ENCODE results near the gene SH2B3.
"Not testable (repeated sequence)": the region's sequence is repeated elsewhere in the genome, so short reads cannot be mapped to it uniquely, and the experiment has no call there.

The SH2B3 gene

DNA sequence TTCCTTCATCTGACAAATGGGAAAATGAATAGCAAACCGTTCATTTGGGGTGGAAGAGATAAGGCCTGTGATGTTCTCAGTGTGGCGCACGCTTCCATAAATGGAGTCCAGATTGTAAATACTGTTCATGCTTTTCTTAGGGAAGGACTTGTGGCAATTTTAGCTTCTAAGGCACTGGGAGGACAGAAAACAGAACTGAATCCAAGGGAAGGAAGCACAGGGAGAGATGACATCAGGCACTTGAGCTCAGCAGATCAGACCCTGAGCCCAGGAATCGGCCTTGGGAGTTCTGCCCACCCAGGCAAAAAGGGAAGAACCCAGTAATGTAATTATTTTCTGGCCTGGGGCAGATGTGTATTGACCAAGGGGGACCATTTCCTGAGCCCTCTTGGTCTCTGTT, 7.2 kb upstream of the SH2B3 start:
- DNase-seq (ENCODE audit: low spot score): no peak
- Histone ChIP-seq H3K27ac (replicated peaks; ENCODE audit: low read length) (no peak overlapping the region), H3K9me3 (replicated peaks in 1 of 2; ENCODE audit: control insufficient read depth in 2 of 2, insufficient read depth in 1 of 2, low read depth in 1 of 2, low read length in 2 of 2) (no peaks in the 10 kb centered on the region), H2BK12ac (ENCODE audit: low read length) (no peak overlapping the region), H3K4me2 (ENCODE audit: insufficient read depth, low read length, poor library complexity, severe bottlenecking) (no peak overlapping the region), H2BK5ac (ENCODE audit: low read length) (no peak overlapping the region), H3K36me3 (replicated peaks in 1 of 2; ENCODE audit: control insufficient read depth in 2 of 2, insufficient read depth in 2 of 2, low read length in 2 of 2) (no peaks in the 10 kb centered on the region), H3K4me3 (ENCODE audit: low read length in 2 of 2) (no peak overlapping the region), H3K18ac (ENCODE audit: low read length) (no peak overlapping the region), H4K8ac (ENCODE audit: low read depth, low read length) (no peak overlapping the region), H2BK120ac (ENCODE audit: low read depth, low read length) (no peak overlapping the region), H3K14ac (ENCODE audit: low read length) (no peak overlapping the region), H3K79me1 (ENCODE audit: low read depth, low read length) (peaks cover 2% of the 10 kb centered on the region), H2AFZ (ENCODE audit: low read length) (no peak overlapping the region), H3K23ac (ENCODE audit: low read depth, low read length, poor library complexity) (no peak overlapping the region), H3K4ac (ENCODE audit: low read length) (no peak overlapping the region), H3K9ac (ENCODE audit: low read depth, low read length, poor library complexity) (no peak overlapping the region), H3K27me3 (ENCODE audit: control insufficient read depth in 3 of 3, insufficient read depth in 3 of 3, low read depth in 1 of 3, low read length in 3 of 3) (peaks cover 0 to 8% (median 0%) of the 10 kb centered on the region in 3 experiments), H3K4me1 (ENCODE audit: control insufficient read depth in 2 of 2, insufficient read depth in 1 of 2, low read depth in 1 of 2, low read length in 2 of 2) (peaks cover 0 to 3% of the 10 kb centered on the region in 2 donors), H4K91ac (ENCODE audit: low read depth, low read length, poor library complexity) (no peak overlapping the region), H2BK15ac (ENCODE audit: low read length) (no peak overlapping the region), H2AK5ac (ENCODE audit: low read depth, low read length) (no peak overlapping the region)
- WGBS, 2 donors (ENCODE audit: extremely low coverage in 2 of 2, insufficient read length in 2 of 2, insufficient replicate concordance in 1 of 2): no CpG with 5 or more reads among the region's 4 CpGs

DNA sequence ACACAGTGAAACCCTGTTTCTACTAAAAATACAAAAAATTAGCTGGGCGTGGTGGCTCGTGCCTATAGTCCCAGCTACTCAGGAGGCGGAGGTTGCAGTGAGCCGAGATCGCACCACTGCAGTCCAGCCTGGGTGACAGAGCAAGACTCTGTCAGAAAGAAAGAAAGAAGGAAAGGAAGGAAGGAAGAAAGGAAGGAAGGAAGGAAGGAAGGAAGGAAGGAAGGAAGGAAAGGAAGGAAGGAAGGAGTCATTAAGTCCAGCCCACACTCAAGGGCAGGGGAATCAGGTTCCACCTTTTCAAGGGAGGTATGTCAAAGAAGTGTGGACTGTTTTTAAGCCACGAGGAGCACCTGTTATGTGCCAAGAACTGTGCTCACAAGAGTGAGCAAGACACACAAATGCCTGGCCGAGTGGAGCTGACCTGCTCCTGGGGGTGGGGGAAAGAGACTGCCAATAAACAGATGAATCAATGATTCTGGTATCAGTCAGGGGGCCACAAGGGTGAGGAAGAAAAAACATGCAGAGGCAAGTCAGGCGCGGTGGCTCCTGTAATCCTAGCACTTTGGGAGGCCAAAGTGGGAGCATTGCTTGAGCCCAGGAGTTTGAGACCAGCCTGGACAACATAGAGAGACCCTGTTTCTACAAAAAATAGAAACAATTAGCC, 5.8 kb upstream of the SH2B3 start:
- H3K9ac ChIP-seq (ENCODE audit: low read depth, low read length, poor library complexity); H4K8ac ChIP-seq (ENCODE audit: low read depth, low read length); H3K27me3 ChIP-seq (ENCODE audit: control insufficient read depth in 3 of 3, insufficient read depth in 3 of 3, low read depth in 1 of 3, low read length in 3 of 3); DNase-seq (ENCODE audit: low spot score); H3K14ac ChIP-seq (ENCODE audit: low read length); H3K79me1 ChIP-seq (ENCODE audit: low read depth, low read length); H3K18ac ChIP-seq (ENCODE audit: low read length); H2BK120ac ChIP-seq (ENCODE audit: low read depth, low read length); H2BK5ac ChIP-seq (ENCODE audit: low read length); H2AFZ ChIP-seq (ENCODE audit: low read length); H3K4me1 ChIP-seq (ENCODE audit: control insufficient read depth in 2 of 2, insufficient read depth in 1 of 2, low read depth in 1 of 2, low read length in 2 of 2); H3K4ac ChIP-seq (ENCODE audit: low read length); H3K4me3 ChIP-seq (ENCODE audit: low read length in 2 of 2); H2BK15ac ChIP-seq (ENCODE audit: low read length); H3K23ac ChIP-seq (ENCODE audit: low read depth, low read length, poor library complexity); H3K9me3 ChIP-seq (replicated peaks in 1 of 2; ENCODE audit: control insufficient read depth in 2 of 2, insufficient read depth in 1 of 2, low read depth in 1 of 2, low read length in 2 of 2); H2BK12ac ChIP-seq (ENCODE audit: low read length); H3K36me3 ChIP-seq (replicated peaks in 1 of 2; ENCODE audit: control insufficient read depth in 2 of 2, insufficient read depth in 2 of 2, low read length in 2 of 2); H4K91ac ChIP-seq (ENCODE audit: low read depth, low read length, poor library complexity); H3K27ac ChIP-seq (replicated peaks; ENCODE audit: low read length); H2AK5ac ChIP-seq (ENCODE audit: low read depth, low read length); H3K4me2 ChIP-seq (ENCODE audit: insufficient read depth, low read length, poor library complexity, severe bottlenecking): not testable (repeated sequence)
- WGBS, 2 donors (ENCODE audit: extremely low coverage in 2 of 2, insufficient read length in 2 of 2, insufficient replicate concordance in 1 of 2): no CpG with 5 or more reads among the region's 9 CpGs

DNA sequence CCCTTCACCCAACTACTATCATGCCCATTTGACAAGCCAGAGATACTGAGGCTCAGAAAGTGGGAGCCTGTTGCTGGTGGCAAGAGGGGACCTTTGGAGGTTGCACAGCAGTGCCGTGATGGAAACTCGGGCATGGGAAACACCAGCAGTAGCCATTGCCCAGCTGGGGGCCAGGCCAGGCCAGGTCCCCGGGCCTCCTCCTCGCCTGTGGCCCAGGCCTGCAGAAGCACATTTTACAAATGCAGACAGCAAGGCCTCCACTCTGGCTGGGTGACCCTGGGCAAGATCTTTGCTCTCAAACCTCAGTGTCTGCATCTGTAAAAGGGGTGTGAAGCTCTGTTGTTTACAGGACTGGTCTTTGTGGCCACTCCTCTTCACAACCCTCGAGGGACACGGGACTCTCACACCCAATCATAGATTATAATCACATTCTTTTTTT, 4.5 kb upstream of the SH2B3 start:
- Histone ChIP-seq H2AK5ac (ENCODE audit: low read depth, low read length) (no peak overlapping the region), H2BK12ac (ENCODE audit: low read length) (no peak overlapping the region), H2BK5ac (ENCODE audit: low read length) (no peak overlapping the region), H3K27ac (replicated peaks; ENCODE audit: low read length) (no peak overlapping the region), H2AFZ (ENCODE audit: low read length) (no peak overlapping the region), H3K18ac (ENCODE audit: low read length) (no peak overlapping the region), H2BK120ac (ENCODE audit: low read depth, low read length) (no peak overlapping the region), H4K8ac (ENCODE audit: low read depth, low read length) (no peak overlapping the region), H3K4me3 (ENCODE audit: low read length in 2 of 2) (no peak overlapping the region), H3K23ac (ENCODE audit: low read depth, low read length, poor library complexity) (no peak overlapping the region), H3K27me3 (ENCODE audit: control insufficient read depth in 3 of 3, insufficient read depth in 3 of 3, low read depth in 1 of 3, low read length in 3 of 3) (peaks cover 0 to 9% (median 8%) of the 10 kb centered on the region in 3 experiments), H4K91ac (ENCODE audit: low read depth, low read length, poor library complexity) (no peak overlapping the region), H2BK15ac (ENCODE audit: low read length) (no peak overlapping the region), H3K79me1 (ENCODE audit: low read depth, low read length) (no peaks in the 10 kb centered on the region), H3K9ac (ENCODE audit: low read depth, low read length, poor library complexity) (no peak overlapping the region), H3K14ac (ENCODE audit: low read length) (no peak overlapping the region), H3K9me3 (replicated peaks in 1 of 2; ENCODE audit: control insufficient read depth in 2 of 2, insufficient read depth in 1 of 2, low read depth in 1 of 2, low read length in 2 of 2) (no peaks in the 10 kb centered on the region), H3K36me3 (replicated peaks in 1 of 2; ENCODE audit: control insufficient read depth in 2 of 2, insufficient read depth in 2 of 2, low read length in 2 of 2) (no peaks in the 10 kb centered on the region), H3K4me2 (ENCODE audit: insufficient read depth, low read length, poor library complexity, severe bottlenecking) (no peak overlapping the region), H3K4me1 (ENCODE audit: control insufficient read depth in 2 of 2, insufficient read depth in 1 of 2, low read depth in 1 of 2, low read length in 2 of 2) (peaks cover 0 to 6% of the 10 kb centered on the region in 2 donors), H3K4ac (ENCODE audit: low read length) (no peak overlapping the region)
- DNase-seq (ENCODE audit: low spot score): no peak
- WGBS, 2 donors (ENCODE audit: extremely low coverage in 2 of 2, insufficient read length in 2 of 2, insufficient replicate concordance in 1 of 2): no CpG with 5 or more reads among the region's 6 CpGs

DNA sequence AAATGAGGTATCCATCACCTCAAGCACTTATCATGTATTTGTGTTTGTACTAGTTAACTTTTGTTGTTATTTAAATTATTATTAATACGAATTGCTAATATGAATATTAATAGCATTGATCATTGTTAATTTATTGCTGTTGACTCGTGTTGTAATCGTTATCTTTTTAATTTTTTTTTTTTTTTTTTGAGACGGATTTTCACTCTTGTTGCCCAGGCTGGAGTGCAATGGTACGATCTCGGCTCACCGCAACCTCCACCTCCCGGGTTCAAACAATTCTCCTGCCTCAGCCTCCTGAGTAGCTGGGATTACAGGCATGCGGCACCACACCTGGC, 3.3 kb upstream of the SH2B3 start:
- DNase-seq (ENCODE audit: low spot score); H3K18ac ChIP-seq (ENCODE audit: low read length); H2BK120ac ChIP-seq (ENCODE audit: low read depth, low read length); H3K4ac ChIP-seq (ENCODE audit: low read length); H4K8ac ChIP-seq (ENCODE audit: low read depth, low read length); H3K4me3 ChIP-seq (ENCODE audit: low read length in 2 of 2); H2BK15ac ChIP-seq (ENCODE audit: low read length); H2BK5ac ChIP-seq (ENCODE audit: low read length); H3K36me3 ChIP-seq (replicated peaks in 1 of 2; ENCODE audit: control insufficient read depth in 2 of 2, insufficient read depth in 2 of 2, low read length in 2 of 2); H3K14ac ChIP-seq (ENCODE audit: low read length); H3K27me3 ChIP-seq (ENCODE audit: control insufficient read depth in 3 of 3, insufficient read depth in 3 of 3, low read depth in 1 of 3, low read length in 3 of 3); H2AFZ ChIP-seq (ENCODE audit: low read length); H3K4me2 ChIP-seq (ENCODE audit: insufficient read depth, low read length, poor library complexity, severe bottlenecking); H3K9me3 ChIP-seq (replicated peaks in 1 of 2; ENCODE audit: control insufficient read depth in 2 of 2, insufficient read depth in 1 of 2, low read depth in 1 of 2, low read length in 2 of 2); H3K27ac ChIP-seq (replicated peaks; ENCODE audit: low read length); H2AK5ac ChIP-seq (ENCODE audit: low read depth, low read length); H2BK12ac ChIP-seq (ENCODE audit: low read length); H4K91ac ChIP-seq (ENCODE audit: low read depth, low read length, poor library complexity); H3K9ac ChIP-seq (ENCODE audit: low read depth, low read length, poor library complexity); H3K23ac ChIP-seq (ENCODE audit: low read depth, low read length, poor library complexity); H3K79me1 ChIP-seq (ENCODE audit: low read depth, low read length): not testable (repeated sequence)
- no CpG with 5 or more reads among the region's 9 CpGs for WGBS, 2 donors (ENCODE audit: extremely low coverage in 2 of 2, insufficient read length in 2 of 2, insufficient replicate concordance in 1 of 2)
- H3K4me1 ChIP-seq (ENCODE audit: control insufficient read depth in 2 of 2, insufficient read depth in 1 of 2, low read depth in 1 of 2, low read length in 2 of 2): peaks cover 8 to 18% of the 10 kb centered on the region in 2 donors

Data from neuronal stem cell (in vitro differentiated cells).